HAP-1 (cell line): ENCODE results near the gene CD63.
A peak's percentile ranks its signal among the peaks of the same experiment; 100 is the strongest.

Experiments
- DNase-seq, 2 experiments: peaks; one replicate each; pipeline ENCODE4 v3.0.0-alpha.2; 2016 to 2020; ENCODE audit warnings: low spot score in 2 of 2
- H3K27me3 ChIP-seq: fragments of 250-450 bp; sonication (Bioruptor Pico); 2 replicates; pipeline ENCODE4 v1.5.1; 2020; ENCODE audit warnings: low read depth, mild to moderate bottlenecking, moderate library complexity
- H3K36me3 ChIP-seq: fragments of 250-450 bp; sonication (Bioruptor Pico); replicated peaks from 2 replicates; pipeline ENCODE4 v1.5.1; 2020; ENCODE audit warnings: mild to moderate bottlenecking
- H3K4me1 ChIP-seq: fragments of 250-450 bp; sonication (Bioruptor Pico); 2 replicates; pipeline ENCODE4 v1.5.1; 2020; ENCODE audit warnings: mild to moderate bottlenecking
- H3K4me3 ChIP-seq: fragments of 250-450 bp; sonication (Bioruptor Pico); 2 replicates; pipeline ENCODE4 v1.5.1; 2020; ENCODE audit warnings: mild to moderate bottlenecking, moderate library complexity
- H3K9me3 ChIP-seq: fragments of 250-450 bp; sonication (Bioruptor Pico); 2 replicates; pipeline ENCODE4 v1.5.1; 2020; ENCODE audit warnings: mild to moderate bottlenecking, moderate library complexity
- in situ Hi-C: fragments of 300-500 bp; cut with MboI; formaldehyde crosslinking; loops from 3 replicates; pipeline ENCODE4 v1.14.3; 2020; ENCODE audit warnings: low sequenced_read_pairs, inconsistent platforms, mixed read lengths

Gene CD63

DNA sequence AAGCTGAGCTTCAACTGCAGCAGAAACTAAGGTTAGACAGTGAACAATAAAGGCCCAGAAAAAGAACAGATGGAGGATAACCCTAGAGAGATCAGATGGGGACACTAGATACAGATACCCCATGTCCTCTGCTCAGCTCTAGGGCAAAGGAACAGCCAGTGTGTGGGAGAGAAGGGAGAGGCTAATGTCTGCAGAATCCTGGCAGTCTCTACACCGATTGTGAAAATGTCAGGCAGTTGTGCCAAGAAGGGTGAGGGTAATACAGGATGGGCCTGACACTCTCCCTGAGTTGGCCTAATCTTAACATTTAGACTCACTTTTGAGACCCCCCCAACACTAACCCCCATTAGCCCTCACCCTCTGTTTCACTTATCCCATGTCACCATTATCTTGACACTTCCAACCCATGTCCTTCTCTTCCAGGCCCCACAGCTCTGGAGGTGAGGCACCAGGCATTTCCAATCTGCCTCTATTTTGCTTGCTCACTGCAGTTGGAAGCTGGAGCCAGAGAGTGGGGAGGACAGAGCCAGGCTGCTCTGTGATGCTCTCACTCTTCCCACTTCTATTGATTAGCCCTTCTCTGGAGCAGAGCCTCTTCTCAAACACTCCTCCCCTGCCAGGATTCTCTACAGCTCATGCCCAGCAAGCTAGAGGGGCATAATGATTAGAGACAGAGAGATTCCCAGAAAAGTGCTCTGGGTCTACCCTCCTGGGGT, 16.0 kb downstream of the CD63 start:
- Histone ChIP-seq H3K9me3 (no peaks in the 10 kb centered on the region), H3K4me3 (no peak overlapping the region), H3K27me3 (peaks cover 25% of the 10 kb centered on the region), H3K4me1 (peaks cover 16% of the 10 kb centered on the region), H3K36me3 (no peaks in the 10 kb centered on the region)
- in situ Hi-C loops, result no loop called here
- no peak for DNase-seq

DNA sequence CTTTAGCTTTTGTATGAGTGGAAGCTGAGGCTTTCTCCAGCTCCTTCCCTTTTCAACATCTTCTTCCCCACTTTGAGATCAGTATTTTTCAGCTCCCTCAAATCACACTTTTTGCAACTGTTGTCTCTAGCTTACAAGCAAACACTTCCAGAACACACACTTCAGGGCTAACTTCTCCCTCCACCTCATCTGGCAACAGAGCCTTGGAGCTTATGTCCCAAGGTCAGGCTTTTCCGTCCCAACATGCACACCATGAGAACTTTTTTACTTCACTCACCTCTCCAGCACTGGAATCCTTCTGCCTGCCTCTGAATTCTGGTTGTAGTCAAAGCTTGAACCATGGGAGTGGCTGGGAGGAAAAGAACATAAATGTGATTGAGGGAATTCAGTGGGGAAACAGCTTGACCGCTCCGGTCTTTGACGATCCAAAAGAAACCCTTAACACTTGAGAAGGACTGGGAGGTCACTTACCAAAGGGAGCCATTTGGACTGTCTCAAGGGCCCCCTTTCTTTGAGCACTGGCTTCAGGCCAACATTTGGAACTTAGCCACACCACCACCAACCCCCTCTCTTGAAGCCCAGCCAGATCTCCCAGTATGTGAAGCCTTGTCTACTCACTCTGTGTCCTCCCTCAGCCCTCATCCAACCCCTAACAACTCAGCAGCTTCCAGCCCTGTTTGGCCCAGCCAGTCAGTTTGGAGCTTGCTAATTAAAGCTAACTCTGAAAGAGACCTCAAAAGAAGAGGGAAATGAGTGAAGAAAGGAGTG, 16.8 kb downstream of the CD63 start:
- in situ Hi-C loops, result no loop called here
- no peak for DNase-seq
- peaks cover 25% of the 10 kb centered on the region for H3K27me3 ChIP-seq
- H3K4me1 ChIP-seq, result peaks cover 9% of the 10 kb centered on the region
- no peaks in the 10 kb centered on the region for H3K9me3 ChIP-seq
- no peaks in the 10 kb centered on the region for H3K36me3 ChIP-seq
- H3K4me3 ChIP-seq, result no peak overlapping the region

DNA sequence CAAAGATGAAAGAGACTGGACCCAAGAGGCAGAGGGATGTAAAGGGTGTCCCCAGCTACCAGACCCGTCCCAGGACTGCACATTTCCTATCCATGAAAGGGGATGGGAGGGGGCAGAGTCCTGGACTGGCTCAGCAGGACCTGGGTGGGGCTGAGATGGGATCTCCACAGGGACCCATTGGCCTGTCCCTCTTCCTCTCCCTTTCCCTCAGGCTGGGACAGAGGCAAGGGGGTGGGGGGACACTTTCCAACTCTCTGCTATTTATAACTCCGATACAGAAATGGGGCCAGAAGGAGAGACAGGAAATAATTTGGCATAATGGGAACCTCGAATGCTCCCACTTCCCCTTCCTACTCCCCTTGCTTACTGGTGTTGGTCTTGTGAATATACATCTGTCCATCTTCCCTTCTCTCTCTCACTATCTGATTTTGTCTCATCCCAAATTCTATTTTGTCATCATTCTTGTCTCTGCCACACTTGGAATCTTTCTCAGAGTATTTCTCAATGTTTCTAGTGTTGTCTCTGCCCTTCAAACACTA, 20.0 kb downstream of the CD63 start:
- H3K4me3 ChIP-seq, result no peak overlapping the region
- in situ Hi-C loops, result no loop called here
- peaks cover 9% of the 10 kb centered on the region for H3K4me1 ChIP-seq
- H3K27me3 ChIP-seq, result peaks cover 25% of the 10 kb centered on the region
- DNase-seq, result no peak
- H3K36me3 ChIP-seq, result no peaks in the 10 kb centered on the region
- H3K9me3 ChIP-seq, result no peaks in the 10 kb centered on the region

DNA sequence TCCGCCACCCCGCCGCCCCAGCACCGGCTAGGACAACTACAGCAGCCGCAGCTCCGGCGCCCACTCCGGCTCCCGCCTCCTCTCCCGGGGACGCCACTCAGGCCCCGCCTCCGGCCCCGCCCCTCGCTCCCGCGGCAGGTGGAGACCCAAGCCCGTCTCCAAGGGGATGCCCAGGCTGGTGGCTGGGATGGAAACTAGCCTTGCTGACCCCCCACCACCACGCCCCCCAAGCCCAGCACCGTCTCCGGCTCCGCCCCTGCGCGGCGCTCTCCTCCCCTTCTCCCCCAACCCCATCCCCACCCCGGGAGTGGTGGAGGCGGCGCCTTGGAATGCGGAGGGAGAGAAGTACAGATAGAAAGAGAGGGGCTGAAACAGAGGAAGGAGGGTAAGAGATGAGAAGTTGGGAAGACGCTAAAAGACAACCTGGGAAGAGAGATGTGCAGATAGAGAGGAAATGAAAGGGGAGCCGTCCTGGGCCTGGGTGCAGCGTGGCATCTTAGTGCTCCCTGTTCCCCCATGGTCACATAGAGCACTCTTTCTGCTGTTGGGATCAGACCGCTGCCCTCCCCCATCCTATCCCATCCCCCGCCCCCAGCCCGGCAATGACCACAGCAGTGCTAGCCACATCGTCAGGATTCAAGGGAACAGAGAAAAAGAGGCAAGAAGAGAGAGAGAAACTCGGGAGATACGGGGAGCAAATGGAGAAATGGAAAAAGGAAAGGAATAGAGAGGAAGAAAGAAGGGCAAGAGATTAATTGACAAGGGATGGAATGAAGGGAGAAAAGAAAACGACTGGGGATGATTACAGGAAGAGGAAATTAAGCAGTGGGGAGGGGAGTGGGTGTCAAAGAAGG, 20.7 kb downstream of the CD63 start, which contains the start of gene ITGA7:
TSS of gene ITGA7 (minus strand) at position 64 of the 854 bp plus-strand sequence. CDS start 222 bp downstream, outside the sequence.
- Histone ChIP-seq H3K4me3 (peak within 1 kb of the TSS; percentile 55), H3K36me3 (no peaks in the 10 kb centered on the region), H3K9me3 (no peaks in the 10 kb centered on the region), H3K4me1 (peaks cover 9% of the 10 kb centered on the region), H3K27me3 (peaks cover 25% of the 10 kb centered on the region)
- in situ Hi-C loops, result no loop called here
- DNase-seq, result peak; percentile 67 to 94

DNA sequence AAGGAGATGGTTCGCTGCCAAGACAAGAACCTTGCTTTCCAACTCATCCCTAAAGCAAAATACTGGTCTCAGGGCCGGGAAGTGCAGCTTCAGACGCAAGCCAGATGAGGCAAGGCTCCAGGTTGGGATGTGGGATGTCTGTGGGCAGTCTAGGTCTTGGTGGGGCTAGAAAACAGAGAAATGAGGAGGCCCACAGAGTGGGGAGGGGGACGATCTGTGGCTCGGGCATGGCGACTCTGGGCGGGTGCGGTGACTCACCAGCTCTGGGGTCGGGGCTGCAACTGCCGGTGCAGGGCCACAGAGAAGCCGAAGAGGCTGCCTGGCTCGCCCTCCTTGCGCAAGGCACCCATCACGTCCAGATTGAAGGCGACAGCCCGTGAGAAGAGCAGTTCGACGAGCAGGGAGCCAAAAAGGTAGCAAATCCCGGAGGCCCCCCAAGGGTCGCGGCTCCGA, 21.6 kb downstream of the CD63 start:
- Histone ChIP-seq H3K27me3 (peaks cover 25% of the 10 kb centered on the region), H3K36me3 (no peaks in the 10 kb centered on the region), H3K9me3 (no peaks in the 10 kb centered on the region), H3K4me1 (peaks cover 9% of the 10 kb centered on the region), H3K4me3 (peak overlapping the region; percentile 55)
- peak in 1 of 2 experiments; percentile 55 for DNase-seq
- in situ Hi-C loops, result no loop called here

DNA sequence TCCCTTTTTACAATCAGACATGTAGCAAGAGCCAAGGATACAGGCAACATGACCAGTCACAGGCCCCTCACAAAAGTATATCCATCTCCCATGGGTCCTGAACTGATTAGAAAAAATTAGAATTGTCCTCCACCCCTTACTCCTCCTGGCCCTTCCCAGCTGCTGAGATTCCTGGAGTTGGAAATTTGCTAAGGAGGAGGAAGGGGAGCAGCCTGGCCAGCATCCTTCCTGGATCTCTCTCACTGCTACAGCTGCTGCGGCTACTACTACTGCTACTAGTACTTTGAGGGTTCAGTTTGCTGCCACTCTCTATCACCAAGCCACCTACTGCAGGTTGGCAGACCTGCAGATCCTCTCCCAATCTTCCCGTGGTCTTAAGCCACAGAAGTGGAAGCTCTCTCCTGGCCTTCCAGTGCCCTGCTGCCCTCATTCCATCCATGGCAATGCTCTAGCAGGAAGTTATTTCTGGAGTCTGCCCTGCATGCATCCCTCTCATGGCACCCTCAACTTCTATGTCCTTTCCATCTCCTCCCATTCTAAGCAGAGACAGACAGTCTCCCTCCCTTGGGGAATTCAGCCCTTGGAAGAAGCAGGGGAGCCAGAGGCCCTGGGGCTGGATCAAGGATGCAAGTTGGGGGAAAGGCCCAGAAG, 22.1 kb downstream of the CD63 start:
- Histone ChIP-seq H3K36me3 (no peaks in the 10 kb centered on the region), H3K9me3 (no peaks in the 10 kb centered on the region), H3K4me3 (peak overlapping the region; percentile 55), H3K4me1 (peaks cover 9% of the 10 kb centered on the region), H3K27me3 (peaks cover 24% of the 10 kb centered on the region)
- DNase-seq, result no peak
- in situ Hi-C loops, result no loop called here

DNA sequence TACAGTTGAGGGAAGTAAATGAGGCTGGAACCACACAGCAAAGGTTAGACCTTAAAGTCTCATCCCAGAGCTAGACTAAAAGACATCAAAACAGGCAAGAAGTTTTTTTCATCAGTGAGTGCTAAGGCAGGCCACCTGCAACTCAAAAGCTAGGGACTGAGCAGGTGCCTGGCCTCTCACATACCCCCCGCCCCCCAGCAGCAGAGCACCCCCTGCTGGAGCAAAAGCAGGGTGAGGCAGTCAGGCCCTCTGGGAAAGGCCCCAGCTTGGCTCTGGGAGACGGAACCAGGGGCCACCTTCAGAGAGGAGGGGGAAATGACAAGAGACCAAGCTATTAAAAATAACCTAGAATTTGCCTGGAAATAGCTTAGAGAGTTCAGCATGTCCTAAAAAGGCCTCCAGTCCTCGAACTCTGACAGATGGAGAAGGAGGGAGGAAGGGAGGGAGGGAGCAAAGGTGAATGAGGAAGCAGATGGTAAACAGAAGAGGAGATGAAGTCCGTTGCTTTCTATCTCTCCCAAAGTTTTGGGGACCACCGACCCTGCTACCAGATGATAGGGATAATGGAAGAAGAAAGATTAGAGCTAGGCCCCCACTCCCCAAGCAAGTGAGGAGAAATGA, 22.9 kb downstream of the CD63 start:
- in situ Hi-C loops, result no loop called here
- Histone ChIP-seq H3K36me3 (no peaks in the 10 kb centered on the region), H3K4me3 (no peak overlapping the region), H3K4me1 (peaks cover 9% of the 10 kb centered on the region), H3K9me3 (no peaks in the 10 kb centered on the region), H3K27me3 (peaks cover 20% of the 10 kb centered on the region)
- peak in 1 of 2 experiments; percentile 60 for DNase-seq

DNA sequence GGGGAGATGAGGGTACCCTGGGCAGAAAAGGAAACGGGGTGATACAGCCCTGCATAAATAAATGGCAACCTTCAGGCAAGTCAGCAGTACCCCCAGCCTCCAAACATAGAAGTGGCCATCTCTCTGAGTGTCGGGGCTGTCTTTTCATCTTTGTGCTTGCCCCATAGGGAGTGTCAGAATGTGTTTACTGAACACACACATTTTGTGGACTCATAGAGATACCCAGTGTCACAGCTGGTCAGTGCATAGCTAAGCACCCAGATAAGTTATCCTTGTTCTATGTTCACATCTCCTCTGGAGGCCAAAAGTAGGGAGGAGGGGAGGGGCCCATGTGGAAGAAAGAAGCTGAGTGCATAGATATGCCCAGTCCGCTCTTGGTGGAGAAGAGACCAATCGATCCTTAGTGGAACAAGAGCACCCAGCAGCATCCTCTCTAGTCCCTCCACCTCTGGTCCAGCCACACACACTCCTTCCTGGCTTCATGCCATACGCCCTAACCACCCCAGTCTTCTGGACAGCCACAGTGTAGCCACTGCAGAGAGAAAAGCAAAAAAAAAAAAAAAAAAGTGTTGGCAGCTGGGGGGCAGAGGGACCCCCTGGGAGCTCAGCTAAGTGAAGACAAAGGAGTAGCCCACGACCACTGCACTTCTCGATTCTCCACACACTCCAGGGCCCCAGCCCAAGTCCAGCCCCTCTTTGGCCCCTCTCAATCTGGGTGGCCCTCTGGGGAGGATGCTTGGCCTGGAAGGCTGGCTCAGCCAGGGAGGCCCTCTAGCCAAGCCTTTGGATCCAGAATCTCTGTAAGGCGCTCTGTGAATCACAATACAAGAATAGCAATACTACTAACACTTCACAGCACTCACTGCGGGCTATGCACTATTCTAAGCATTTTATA, 23.7 kb downstream of the CD63 start:
- Histone ChIP-seq H3K27me3 (peaks cover 20% of the 10 kb centered on the region), H3K4me3 (no peak overlapping the region), H3K36me3 (no peaks in the 10 kb centered on the region), H3K9me3 (no peaks in the 10 kb centered on the region), H3K4me1 (peaks cover 9% of the 10 kb centered on the region)
- no peak for DNase-seq
- in situ Hi-C loops, result no loop called here

DNA sequence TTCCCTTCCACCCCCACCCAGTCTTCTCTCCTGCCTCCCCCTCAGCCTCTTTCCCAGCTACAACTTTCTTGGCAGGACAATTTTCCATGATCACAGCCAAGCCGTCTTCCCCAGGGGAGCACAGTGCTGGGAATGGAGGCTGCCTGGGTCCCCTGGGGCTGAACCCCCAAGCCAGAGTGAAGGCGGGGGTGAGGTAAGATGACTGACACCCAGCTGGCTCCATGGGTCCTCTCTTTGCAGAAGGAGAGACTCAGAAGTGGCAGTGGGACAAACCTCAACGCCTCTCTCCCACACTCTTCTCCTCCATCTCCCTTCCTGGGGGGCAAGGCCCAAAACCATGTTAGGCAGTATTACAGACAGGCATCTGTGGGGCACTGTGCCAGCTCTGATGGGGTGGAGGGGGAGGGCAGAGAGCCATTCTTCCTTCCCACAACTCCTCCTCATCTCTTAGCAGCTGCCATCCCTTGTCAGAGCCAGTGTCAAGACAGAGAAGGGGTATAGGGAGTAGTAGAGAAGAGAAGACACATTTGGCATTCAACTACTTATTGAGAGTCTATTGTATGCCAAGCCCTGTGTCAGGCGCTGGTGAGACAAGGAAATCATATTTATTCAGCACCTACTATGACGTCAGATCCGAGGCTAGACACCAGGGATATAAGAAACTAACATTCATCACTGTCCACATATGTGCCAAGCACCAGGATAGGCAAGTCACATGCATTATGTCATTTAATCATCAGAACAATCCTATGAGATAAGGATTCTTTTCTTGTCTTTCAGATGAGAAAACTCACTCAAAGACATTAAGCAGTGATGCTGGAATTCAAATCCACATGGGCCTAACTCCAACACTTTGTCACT, 24.7 kb downstream of the CD63 start:
- peaks cover 9% of the 10 kb centered on the region for H3K4me1 ChIP-seq
- in situ Hi-C loops, result no loop called here

DNA sequence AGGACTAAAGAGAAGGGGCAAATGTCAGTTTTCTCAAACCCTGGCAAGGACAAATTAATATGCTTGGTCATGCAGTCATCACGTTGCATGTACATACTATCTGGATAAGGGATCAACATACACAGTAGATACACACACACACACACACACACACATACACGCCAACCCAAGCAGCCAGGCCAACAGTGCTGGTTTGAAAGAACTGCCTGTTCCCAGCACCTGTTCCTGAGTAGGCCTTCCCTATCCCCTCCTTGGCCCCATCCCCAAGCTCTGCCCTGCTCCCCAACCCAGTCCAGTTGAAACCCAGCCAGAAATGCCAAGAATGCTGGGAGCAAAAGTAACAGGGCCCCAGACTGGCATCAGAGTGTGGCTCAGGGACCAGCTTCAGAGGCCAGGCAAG, 25.5 kb downstream of the CD63 start:
- no peak overlapping the region for H3K4me3 ChIP-seq
- H3K36me3 ChIP-seq, result no peaks in the 10 kb centered on the region
- no peak for DNase-seq
- no peaks in the 10 kb centered on the region for H3K9me3 ChIP-seq
- in situ Hi-C loops, result no loop called here
- H3K4me1 ChIP-seq, result peaks cover 9% of the 10 kb centered on the region
- peaks cover 3% of the 10 kb centered on the region; the same call in 1 of the 2 replicates for H3K27me3 ChIP-seq

More for the DNA sequence above, 24.7 kb downstream of the CD63 start:
- no peak overlapping the region for H3K4me3 ChIP-seq
- H3K9me3 ChIP-seq, result no peaks in the 10 kb centered on the region
- peaks cover 12% of the 10 kb centered on the region for H3K27me3 ChIP-seq
- H3K36me3 ChIP-seq, result no peaks in the 10 kb centered on the region
- no peak for DNase-seq

DNA sequence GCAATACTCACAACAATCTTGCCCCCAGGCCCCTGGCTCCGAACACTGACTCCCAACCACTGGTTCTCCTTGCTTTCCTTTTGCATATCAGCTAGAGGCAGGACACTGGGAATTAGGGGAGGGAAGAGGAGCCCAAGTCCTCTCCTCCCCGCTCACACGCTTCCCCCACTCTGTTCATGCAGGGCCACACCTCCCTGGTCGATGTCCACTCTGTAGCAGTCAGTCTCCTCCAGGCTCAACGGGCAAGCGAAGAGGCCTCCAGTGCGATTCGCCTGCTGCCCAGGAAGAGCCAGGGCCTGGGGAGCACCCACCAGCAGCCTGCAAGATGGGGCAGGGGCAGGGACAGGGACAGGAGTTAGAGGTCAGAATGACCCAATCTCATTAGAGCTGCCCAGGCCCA, 25.9 kb downstream of the CD63 start:
- Histone ChIP-seq H3K9me3 (no peaks in the 10 kb centered on the region), H3K36me3 (no peaks in the 10 kb centered on the region), H3K4me1 (peaks cover 9% of the 10 kb centered on the region), H3K4me3 (no peak overlapping the region), H3K27me3 (no peaks in the 10 kb centered on the region)
- in situ Hi-C loops, result no loop called here
- DNase-seq, result no peak
